PFSK-1 (cell line): ENCODE measurements around the gene MAPKAPK3.

Source experiments
- FOXP2 ChIP-seq: optimal IDR thresholded peaks from 2 replicates; pipeline ENCODE3; 2011; ENCODE audit warnings: borderline replicate concordance, control low read depth, inconsistent platforms; ENCODE audit not compliant: insufficient read depth; ENCODE audit errors: extremely low read length, extremely low read depth
- POLR2AphosphoS5 ChIP-seq: IDR thresholded peaks from 2 replicates; pipeline ENCODE4 v1.6.1; 2012; ENCODE audit warnings: low read depth, mild to moderate bottlenecking, control low read depth, low read length, moderate library complexity
- SIN3A ChIP-seq: IDR thresholded peaks from 2 replicates; pipeline ENCODE4 v1.6.1; 2012; ENCODE audit warnings: mild to moderate bottlenecking, low read length, moderate library complexity, borderline replicate concordance; ENCODE audit not compliant: insufficient read depth
- TAF1 ChIP-seq: IDR thresholded peaks from 2 replicates; pipeline ENCODE4 v1.6.1; 2012; ENCODE audit warnings: low read length, control low read depth, borderline replicate concordance; ENCODE audit not compliant: insufficient read depth
- TF ChIP-seq, protein P1 (sequence below), 2 experiments: IDR thresholded peaks; 2 replicates each; pipeline versions ENCODE4 v1.6.1 to v1.8.0; 2011 to 2012; ENCODE audit warnings: low read depth in 2 of 2, low read length in 2 of 2, control low read depth in 1 of 2, inconsistent platforms in 1 of 2, mild to moderate bottlenecking in 1 of 2, moderate library complexity in 1 of 2; ENCODE audit not compliant: insufficient read depth in 1 of 2

MAPKAPK3 gene

DNA sequence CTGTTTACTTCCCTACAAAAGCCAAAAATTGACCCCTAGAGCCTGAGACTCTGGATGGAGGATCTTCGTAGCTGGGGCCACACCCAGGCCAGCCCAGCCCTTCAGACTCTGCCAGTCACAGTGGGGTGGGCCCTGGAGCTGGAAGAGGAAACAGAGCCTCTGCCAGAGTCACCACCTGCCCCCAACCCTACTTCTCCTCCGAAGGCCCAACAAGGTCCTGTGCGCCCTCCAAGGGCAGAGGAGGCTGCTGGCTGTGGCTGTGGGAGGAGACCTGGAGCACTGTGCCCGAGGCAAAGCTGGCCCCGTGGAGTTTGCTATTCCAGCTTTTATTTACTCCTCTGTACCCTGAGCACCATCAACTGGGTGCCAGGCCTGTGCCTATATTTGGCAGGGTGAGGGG is 24.4 kb upstream of the MAPKAPK3 start:
- TF ChIP-seq TAF1, result no peak
- no peak for TF ChIP-seq FOXP2
- TF ChIP-seq SIN3A, result no peak
- TF ChIP-seq, protein P1, sequence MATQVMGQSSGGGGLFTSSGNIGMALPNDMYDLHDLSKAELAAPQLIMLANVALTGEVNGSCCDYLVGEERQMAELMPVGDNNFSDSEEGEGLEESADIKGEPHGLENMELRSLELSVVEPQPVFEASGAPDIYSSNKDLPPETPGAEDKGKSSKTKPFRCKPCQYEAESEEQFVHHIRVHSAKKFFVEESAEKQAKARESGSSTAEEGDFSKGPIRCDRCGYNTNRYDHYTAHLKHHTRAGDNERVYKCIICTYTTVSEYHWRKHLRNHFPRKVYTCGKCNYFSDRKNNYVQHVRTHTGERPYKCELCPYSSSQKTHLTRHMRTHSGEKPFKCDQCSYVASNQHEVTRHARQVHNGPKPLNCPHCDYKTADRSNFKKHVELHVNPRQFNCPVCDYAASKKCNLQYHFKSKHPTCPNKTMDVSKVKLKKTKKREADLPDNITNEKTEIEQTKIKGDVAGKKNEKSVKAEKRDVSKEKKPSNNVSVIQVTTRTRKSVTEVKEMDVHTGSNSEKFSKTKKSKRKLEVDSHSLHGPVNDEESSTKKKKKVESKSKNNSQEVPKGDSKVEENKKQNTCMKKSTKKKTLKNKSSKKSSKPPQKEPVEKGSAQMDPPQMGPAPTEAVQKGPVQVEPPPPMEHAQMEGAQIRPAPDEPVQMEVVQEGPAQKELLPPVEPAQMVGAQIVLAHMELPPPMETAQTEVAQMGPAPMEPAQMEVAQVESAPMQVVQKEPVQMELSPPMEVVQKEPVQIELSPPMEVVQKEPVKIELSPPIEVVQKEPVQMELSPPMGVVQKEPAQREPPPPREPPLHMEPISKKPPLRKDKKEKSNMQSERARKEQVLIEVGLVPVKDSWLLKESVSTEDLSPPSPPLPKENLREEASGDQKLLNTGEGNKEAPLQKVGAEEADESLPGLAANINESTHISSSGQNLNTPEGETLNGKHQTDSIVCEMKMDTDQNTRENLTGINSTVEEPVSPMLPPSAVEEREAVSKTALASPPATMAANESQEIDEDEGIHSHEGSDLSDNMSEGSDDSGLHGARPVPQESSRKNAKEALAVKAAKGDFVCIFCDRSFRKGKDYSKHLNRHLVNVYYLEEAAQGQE (IDR thresholded peaks at IDR 0.05; ENCODE audit: insufficient read depth in 1 of 2, low read depth in 2 of 2, low read length in 2 of 2), result no peak
- TF ChIP-seq POLR2AphosphoS5, result no peak

DNA sequence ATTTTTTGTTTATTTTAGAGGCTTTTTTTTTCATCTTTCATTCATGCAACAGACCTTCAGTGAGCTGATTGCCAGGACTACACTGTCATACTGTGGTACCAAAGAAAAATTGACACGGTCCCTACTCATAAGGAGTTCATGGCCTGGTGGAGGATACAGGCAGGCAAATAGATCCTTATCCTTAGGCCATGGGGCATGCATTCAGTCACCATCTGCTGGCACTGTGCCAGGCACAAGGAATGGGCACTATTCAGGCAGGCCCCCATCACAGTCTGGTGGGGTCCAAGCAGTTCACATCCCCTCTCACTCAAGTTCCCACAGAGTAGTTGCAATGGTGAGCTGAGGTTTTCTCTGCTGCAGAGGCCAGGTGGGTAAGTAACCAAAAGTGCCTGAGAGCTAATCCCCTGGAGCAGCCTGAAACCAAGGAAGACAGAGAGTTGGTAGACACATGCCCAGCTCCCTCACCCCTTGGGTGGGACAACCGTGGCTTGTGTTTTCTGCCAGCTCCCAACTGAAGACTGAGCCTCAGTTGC is 22.6 kb upstream of the MAPKAPK3 start:
- TF ChIP-seq, protein P1 (IDR thresholded peaks at IDR 0.05; ENCODE audit: insufficient read depth in 1 of 2, low read depth in 2 of 2, low read length in 2 of 2), result no peak
- TF ChIP-seq SIN3A (no peak), FOXP2 (no peak)

DNA sequence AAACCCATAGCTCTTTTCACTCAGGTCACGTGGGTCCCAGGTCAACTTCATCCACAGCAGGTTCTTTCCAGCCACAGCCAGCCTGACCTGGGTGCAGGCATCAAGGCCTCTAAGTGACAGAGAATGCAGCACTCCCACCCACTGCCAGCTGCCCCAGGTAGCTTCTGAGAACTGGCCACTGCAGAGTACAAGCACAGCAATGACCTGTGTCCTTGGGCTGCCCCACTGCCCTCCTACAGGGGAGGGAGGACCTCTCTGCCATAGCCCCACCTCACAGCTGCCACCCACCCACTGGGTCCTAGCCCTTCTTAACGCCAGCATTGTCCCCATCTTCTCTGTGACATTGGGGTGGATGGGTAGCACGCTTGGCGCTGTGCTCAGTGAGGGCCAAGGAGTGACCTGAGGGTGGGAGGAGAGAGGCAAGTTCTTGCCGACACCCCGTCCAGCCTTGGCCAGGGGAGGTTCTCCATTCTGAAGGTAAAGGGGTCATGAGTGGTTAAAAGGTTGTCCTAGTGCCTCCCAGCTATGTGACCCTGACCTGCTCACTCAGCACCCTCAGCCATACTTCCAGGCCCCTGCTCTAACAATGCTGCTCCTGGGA is 17.7 kb upstream of the MAPKAPK3 start:
- TF ChIP-seq FOXP2, result no peak
- TF ChIP-seq, protein P1 (IDR thresholded peaks at IDR 0.05; ENCODE audit: insufficient read depth in 1 of 2, low read depth in 2 of 2, low read length in 2 of 2), result no peak
- no peak for TF ChIP-seq POLR2AphosphoS5
- no peak for TF ChIP-seq TAF1
- TF ChIP-seq SIN3A, result no peak

DNA sequence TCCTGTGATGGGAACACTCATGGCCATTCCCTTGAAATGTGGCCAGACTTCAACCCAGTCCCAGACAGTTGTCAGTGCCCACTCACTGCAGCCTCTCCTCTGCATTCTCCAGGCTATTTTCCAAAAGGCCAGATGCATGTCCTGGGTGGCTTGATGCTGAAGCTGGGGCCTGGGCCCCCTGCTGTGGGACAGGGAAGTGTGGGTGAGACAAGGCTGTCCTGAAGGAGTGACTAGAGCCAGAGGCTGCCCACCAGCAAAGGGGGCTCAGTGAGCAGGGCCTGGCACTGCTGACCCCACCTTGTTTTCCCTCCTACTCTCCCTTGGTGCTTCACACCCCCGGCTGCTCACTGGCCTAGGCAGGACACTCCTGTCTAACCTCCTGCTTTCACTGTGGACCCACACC is 17.2 kb upstream of the MAPKAPK3 start:
- TF ChIP-seq FOXP2, result no peak
- TF ChIP-seq TAF1, result no peak
- TF ChIP-seq POLR2AphosphoS5, result no peak
- no peak for TF ChIP-seq SIN3A
- TF ChIP-seq, protein P1 (IDR thresholded peaks at IDR 0.05; ENCODE audit: insufficient read depth in 1 of 2, low read depth in 2 of 2, low read length in 2 of 2), result no peak

DNA sequence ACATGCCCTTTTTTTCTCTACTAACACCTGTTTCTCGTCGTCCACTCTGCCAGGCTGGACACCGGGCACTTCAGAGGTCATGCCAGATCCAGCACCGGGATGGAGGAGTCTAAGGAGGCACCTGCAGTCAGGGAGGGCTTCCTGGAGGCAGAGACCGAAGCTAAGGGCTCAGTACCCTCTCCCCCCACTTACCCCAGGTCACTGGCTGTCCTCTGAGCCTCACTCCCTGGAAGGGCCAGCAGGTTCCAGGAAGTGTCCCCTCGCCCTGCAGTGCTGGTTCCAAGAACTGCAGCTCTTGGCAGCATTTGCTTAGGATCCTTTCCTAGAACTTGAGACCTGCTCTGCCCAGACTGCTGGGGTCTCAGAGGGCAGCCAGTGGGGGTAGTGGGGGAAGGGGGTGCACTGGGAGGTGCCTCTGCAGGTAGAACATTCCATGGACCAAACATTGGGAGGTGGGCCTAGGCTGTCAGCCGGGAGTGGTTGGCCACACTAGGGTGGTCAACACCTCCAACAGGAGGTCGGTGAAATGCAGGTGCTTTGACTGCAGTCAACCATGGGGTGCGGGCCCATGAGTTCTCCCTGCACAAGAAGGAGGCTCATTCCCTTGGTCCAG is 16.7 kb upstream of the MAPKAPK3 start:
- TF ChIP-seq TAF1 (no peak), SIN3A (no peak), FOXP2 (no peak), POLR2AphosphoS5 (no peak)
- TF ChIP-seq, protein P1 (IDR thresholded peaks at IDR 0.05; ENCODE audit: insufficient read depth in 1 of 2, low read depth in 2 of 2, low read length in 2 of 2), result no peak
